Hematopoietic multipotent progenitor cell treated with erythropoietin and hydrocortisone succinate and interleukin-3 and kit ligand, for 15 days (in vitro differentiated cells): ENCODE data around the gene DHX38.

Source experiments
- DNase-seq: peaks from one replicate; pipeline ENCODE4 v3.0.0-alpha.2; 2015; ENCODE audit warnings: low spot score

DHX38 gene

GRCh38 chr16:72122308-72122707, 28.7 kb downstream of the DHX38 start:
- no peak for DNase-seq

GRCh38 chr16:72122916-72123315, 29.3 kb downstream of the DHX38 start:
- DNase-seq: no peak

- DNase-seq: no peak
Measured at GRCh38 chr16:72123426-72123825, 29.8 kb downstream of the DHX38 start.

- no peak for DNase-seq
Measured at GRCh38 chr16:72124148-72124547, 30.5 kb downstream of the DHX38 start.

- peak; percentile 56 for DNase-seq
Measured at GRCh38 chr16:72124761-72125634, 31.4 kb downstream of the DHX38 start.

- no peak for DNase-seq
Measured at GRCh38 chr16:72125635-72126428, 32.2 kb downstream of the DHX38 start.

- DNase-seq: no peak
Measured at GRCh38 chr16:72126429-72126765, 32.8 kb downstream of the DHX38 start.

- DNase-seq: no peak
Measured at GRCh38 chr16:72128701-72129100, 35.1 kb downstream of the DHX38 start.

- DNase-seq: no peak
Measured at GRCh38 chr16:72129976-72130656, 36.5 kb downstream of the DHX38 start.

GRCh38 chr16:72131036-72131435, 37.4 kb downstream of the DHX38 start:
- DNase-seq: no peak

- no peak for DNase-seq
Measured at GRCh38 chr16:72132726-72133125, 39.1 kb downstream of the DHX38 start.

GRCh38 chr16:72134507-72134906, 40.9 kb downstream of the DHX38 start:
- DNase-seq: no peak

- no peak for DNase-seq
Measured at GRCh38 chr16:72137380-72138063, 43.9 kb downstream of the DHX38 start.

GRCh38 chr16:72138064-72138572, 44.5 kb downstream of the DHX38 start:
- no peak for DNase-seq

GRCh38 chr16:72139908-72140307, 46.3 kb downstream of the DHX38 start:
- no peak for DNase-seq

GRCh38 chr16:72142476-72142875, 48.8 kb downstream of the DHX38 start:
- DNase-seq: no peak

- DNase-seq: no peak
Measured at GRCh38 chr16:72149676-72150464, 56.2 kb downstream of the DHX38 start.

GRCh38 chr16:72159386-72159785, 65.7 kb downstream of the DHX38 start:
- DNase-seq: no peak

GRCh38 chr16:72159801-72160200, 66.2 kb downstream of the DHX38 start:
- DNase-seq: no peak

GRCh38 chr16:72162105-72162692, 68.6 kb downstream of the DHX38 start:
- no peak for DNase-seq
